Loucy (cell line): ENCODE data around the gene GON4L.
"Not testable (repeated sequence)": the region's sequence is repeated elsewhere in the genome, so short reads cannot be mapped to it uniquely, and the experiment has no call there.

Source experiments
- H2AFZ ChIP-seq: fragments of 200-600 bp; sonication (generic); 2 replicates; pipeline ENCODE4 v1.6.0; 2016; ENCODE audit warnings: antibody characterized with exemption, mild to moderate bottlenecking, low read length, moderate library complexity
- H3F3A ChIP-seq: fragments of 200-600 bp; 2 replicates; pipeline ENCODE4 v1.6.0; 2016; ENCODE audit warnings: antibody characterized with exemption, low read depth, mild to moderate bottlenecking
- H3K27me3 ChIP-seq: fragments of 200-600 bp; sonication (generic); 2 replicates; pipeline ENCODE4 v1.6.1; 2014; ENCODE audit warnings: low read length, mild to moderate bottlenecking; ENCODE audit not compliant: insufficient read depth, poor library complexity, severe bottlenecking
- H3K36me3 ChIP-seq: fragments of 200-600 bp; sonication (generic); 2 replicates; pipeline ENCODE4 v1.6.1; 2016; ENCODE audit warnings: low read length; ENCODE audit not compliant: insufficient read depth
- H3K4me1 ChIP-seq: fragments of 200-600 bp; sonication (generic); 2 replicates; pipeline ENCODE4 v1.5.1; 2014; ENCODE audit warnings: low read length, mild to moderate bottlenecking; ENCODE audit not compliant: insufficient read depth, poor library complexity, severe bottlenecking
- H3K4me2 ChIP-seq: fragments of 200-600 bp; sonication (generic); 2 replicates; pipeline ENCODE4 v1.6.0; 2014; ENCODE audit warnings: antibody characterized with exemption, low read length, low read depth, mild to moderate bottlenecking; ENCODE audit not compliant: poor library complexity, severe bottlenecking
- H3K4me3 ChIP-seq: fragments of 200-600 bp; sonication (generic); 2 replicates; pipeline ENCODE4 v1.5.1; 2014; ENCODE audit warnings: low read length, mild to moderate bottlenecking, mixed read lengths; ENCODE audit not compliant: poor library complexity, severe bottlenecking
- H3K79me2 ChIP-seq: fragments of 200-600 bp; sonication (generic); 2 replicates; pipeline ENCODE4 v1.6.1; 2014; ENCODE audit warnings: low read length; ENCODE audit not compliant: insufficient read depth
- H3K9ac ChIP-seq: fragments of 200-600 bp; sonication (generic); 2 replicates; pipeline ENCODE4 v1.6.0; 2014; ENCODE audit warnings: mild to moderate bottlenecking, low read depth, low read length, moderate library complexity; ENCODE audit not compliant: poor library complexity, severe bottlenecking
- H3K9me2 ChIP-seq: fragments of 200-600 bp; sonication (generic); replicated peaks from 2 replicates; pipeline ENCODE4 v1.6.1; 2016; ENCODE audit warnings: low read depth, low read length, mixed read lengths
- H3K9me3 ChIP-seq: fragments of 200-600 bp; sonication (generic); 2 replicates; pipeline ENCODE4 v1.6.1; 2014; ENCODE audit warnings: mild to moderate bottlenecking, antibody characterized with exemption, low read length, low read depth; ENCODE audit not compliant: insufficient read depth
- H4K20me1 ChIP-seq: fragments of 200-600 bp; sonication (generic); 2 replicates; pipeline ENCODE4 v1.6.0; 2014; ENCODE audit warnings: antibody characterized with exemption, low read length, mild to moderate bottlenecking; ENCODE audit not compliant: insufficient read depth, poor library complexity, severe bottlenecking
- EZH2phosphoT487 ChIP-seq: fragments of 200-600 bp; IDR thresholded peaks from 2 replicates; pipeline ENCODE4 v1.6.1; 2018; ENCODE audit warnings: antibody characterized with exemption, mild to moderate bottlenecking, moderate library complexity, borderline replicate concordance
- TF ChIP-seq, protein P1 (sequence below): fragments of 200-600 bp; sonication (generic); conservative IDR thresholded peaks from 2 replicates; pipeline ENCODE4 v1.5.1; 2014; ENCODE audit warnings: mild to moderate bottlenecking, antibody characterized with exemption, low read length

GON4L gene

GRCh38 chr1:155729031-155729898, 127.7 kb downstream of the GON4L start:
- Histone ChIP-seq H3K4me3 (no peak overlapping the region), H3K36me3 (peaks cover 34% of the 10 kb centered on the region; the same call in 1 of the 2 replicates), H4K20me1 (no peaks in the 10 kb centered on the region), H3K79me2 (no peaks in the 10 kb centered on the region), H3F3A (no peaks in the 10 kb centered on the region), H3K9ac (no peak overlapping the region), H3K4me1 (no peaks in the 10 kb centered on the region), H2AFZ (no peak overlapping the region), H3K27me3 (no peaks in the 10 kb centered on the region), H3K4me2 (no peak overlapping the region), H3K9me2 (no peaks in the 10 kb centered on the region), H3K9me3 (no peaks in the 10 kb centered on the region)
- no peak for TF ChIP-seq EZH2phosphoT487
- TF ChIP-seq, protein P1, sequence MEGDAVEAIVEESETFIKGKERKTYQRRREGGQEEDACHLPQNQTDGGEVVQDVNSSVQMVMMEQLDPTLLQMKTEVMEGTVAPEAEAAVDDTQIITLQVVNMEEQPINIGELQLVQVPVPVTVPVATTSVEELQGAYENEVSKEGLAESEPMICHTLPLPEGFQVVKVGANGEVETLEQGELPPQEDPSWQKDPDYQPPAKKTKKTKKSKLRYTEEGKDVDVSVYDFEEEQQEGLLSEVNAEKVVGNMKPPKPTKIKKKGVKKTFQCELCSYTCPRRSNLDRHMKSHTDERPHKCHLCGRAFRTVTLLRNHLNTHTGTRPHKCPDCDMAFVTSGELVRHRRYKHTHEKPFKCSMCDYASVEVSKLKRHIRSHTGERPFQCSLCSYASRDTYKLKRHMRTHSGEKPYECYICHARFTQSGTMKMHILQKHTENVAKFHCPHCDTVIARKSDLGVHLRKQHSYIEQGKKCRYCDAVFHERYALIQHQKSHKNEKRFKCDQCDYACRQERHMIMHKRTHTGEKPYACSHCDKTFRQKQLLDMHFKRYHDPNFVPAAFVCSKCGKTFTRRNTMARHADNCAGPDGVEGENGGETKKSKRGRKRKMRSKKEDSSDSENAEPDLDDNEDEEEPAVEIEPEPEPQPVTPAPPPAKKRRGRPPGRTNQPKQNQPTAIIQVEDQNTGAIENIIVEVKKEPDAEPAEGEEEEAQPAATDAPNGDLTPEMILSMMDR, result peak; percentile 78

DNA sequence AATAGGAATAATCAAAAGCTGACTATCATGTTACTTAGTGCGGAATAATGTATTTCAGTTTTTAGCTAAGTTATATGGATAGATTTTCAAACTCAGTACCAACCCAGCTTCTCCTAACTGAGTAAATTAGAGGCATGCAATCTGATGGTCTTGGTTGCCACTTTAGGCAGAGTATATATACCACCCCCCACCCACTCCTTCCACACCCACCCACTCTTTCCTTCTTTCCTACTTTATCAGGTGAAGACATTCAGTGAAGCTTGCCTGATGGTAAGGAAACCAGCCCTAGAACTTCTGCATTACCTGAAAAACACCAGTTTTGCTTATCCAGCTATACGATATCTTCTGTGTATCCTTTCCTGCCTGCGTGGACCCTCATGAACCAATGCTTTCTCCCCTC, 131.9 kb downstream of the GON4L start:
- Histone ChIP-seq H4K20me1 (no peaks in the 10 kb centered on the region), H3K27me3 (no peaks in the 10 kb centered on the region)
- TF ChIP-seq, protein P1, result no peak
- no peak for TF ChIP-seq EZH2phosphoT487

GRCh38 chr1:155719703-155720102, 137.3 kb downstream of the GON4L start:
- no peak overlapping the region for H3K9ac ChIP-seq
- no peaks in the 10 kb centered on the region for H3K79me2 ChIP-seq

More for the DNA sequence above, 131.9 kb downstream of the GON4L start:
- Histone ChIP-seq H2AFZ (no peak overlapping the region), H3K4me3 (no peak overlapping the region), H3K9me3 (no peaks in the 10 kb centered on the region), H3K4me2 (no peak overlapping the region), H3F3A (no peaks in the 10 kb centered on the region), H3K9me2 (no peaks in the 10 kb centered on the region), H3K9ac (no peak overlapping the region), H3K4me1 (no peaks in the 10 kb centered on the region), H3K36me3 (peaks cover 23% of the 10 kb centered on the region; the same call in 1 of the 2 replicates), H3K79me2 (no peaks in the 10 kb centered on the region)

DNA sequence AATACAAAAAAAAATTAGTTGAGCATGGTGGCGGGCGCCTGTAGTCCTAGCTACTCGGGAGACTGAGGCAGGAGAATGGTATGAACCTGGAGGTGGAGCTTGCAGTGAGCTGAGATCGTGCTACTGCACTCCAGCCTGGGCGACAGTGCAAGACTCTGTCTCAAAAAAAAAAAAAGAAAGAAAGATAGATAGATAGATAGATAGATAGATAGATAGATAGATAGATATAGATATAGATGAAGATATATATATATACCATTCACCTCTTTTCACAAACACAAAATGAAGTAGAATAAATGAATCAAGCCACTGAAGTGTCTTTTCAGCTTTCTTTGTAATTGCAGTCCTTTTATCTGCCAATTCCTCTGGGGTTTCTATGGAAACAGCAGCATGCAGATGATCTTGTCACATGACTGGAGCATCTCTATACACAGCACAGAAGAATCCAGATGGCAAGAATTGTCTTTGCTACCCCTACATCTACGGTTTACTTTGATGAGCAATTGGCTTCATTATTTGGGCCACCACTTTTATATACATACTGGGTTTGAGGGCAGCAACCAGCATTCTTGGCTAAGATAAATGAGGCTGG, 138.4 kb downstream of the GON4L start:
- not testable (repeated sequence) for H2AFZ ChIP-seq, H3K79me2 ChIP-seq, H3K9me3 ChIP-seq, H4K20me1 ChIP-seq, H3K9ac ChIP-seq, H3F3A ChIP-seq, H3K4me1 ChIP-seq, H3K27me3 ChIP-seq, H3K4me3 ChIP-seq, H3K4me2 ChIP-seq, H3K9me2 ChIP-seq
- H3K36me3 ChIP-seq, result peaks cover 25% of the 10 kb centered on the region; the same call in 1 of the 2 replicates

More at GRCh38 chr1:155719703-155720102, 137.3 kb downstream of the GON4L start:
- Histone ChIP-seq H3K36me3 (peaks cover 20% of the 10 kb centered on the region; the same call in 1 of the 2 replicates), H3K4me2 (no peak overlapping the region), H3K4me3 (no peak overlapping the region), H4K20me1 (no peaks in the 10 kb centered on the region), H3K9me2 (no peaks in the 10 kb centered on the region), H3K27me3 (no peaks in the 10 kb centered on the region), H3F3A (no peaks in the 10 kb centered on the region), H3K9me3 (no peaks in the 10 kb centered on the region), H2AFZ (no peak overlapping the region), H3K4me1 (no peaks in the 10 kb centered on the region)
- TF ChIP-seq, protein P1, result no peak
- no peak for TF ChIP-seq EZH2phosphoT487
